ENCODE results near the gene RIC8B. TPM values are rescaled to one million over a fixed set of nuclear protein-coding genes. Genes with fewer than 3 reads are reported as not detected.

The RIC8B gene
- total RNA-seq, 4 donors from 2014 or later, result 10.5 to 19.5 (median 16.6) TPM

- H3K4me3 ChIP-seq, result no peak overlapping the region
- WGBS, 2 donors (ENCODE audit: low coverage in 1 of 2), result 90 to 93% methylated on average over 3 of the region's 3 CpGs
- no peaks in the 10 kb centered on the region for H3K27me3 ChIP-seq
- no peaks in the 10 kb centered on the region for H3K9me3 ChIP-seq
- no peak overlapping the region for H3K27ac ChIP-seq
- in situ Hi-C loops (cut with MboI; ENCODE audit: low pct_ligation_motif_present in 1 of 4, low pct_unique_long_range_greater_than_20kb in 1 of 4, low sequenced_read_pairs in 3 of 4) (no loop called here), intact Hi-C loops (cut with DNase I; ENCODE audit: low total_unique reads) (no loop called here)
- H3K4me1 ChIP-seq, result peaks cover 0 to 11% (median 2%) of the 10 kb centered on the region in 4 donors
- TF ChIP-seq, protein P1, sequence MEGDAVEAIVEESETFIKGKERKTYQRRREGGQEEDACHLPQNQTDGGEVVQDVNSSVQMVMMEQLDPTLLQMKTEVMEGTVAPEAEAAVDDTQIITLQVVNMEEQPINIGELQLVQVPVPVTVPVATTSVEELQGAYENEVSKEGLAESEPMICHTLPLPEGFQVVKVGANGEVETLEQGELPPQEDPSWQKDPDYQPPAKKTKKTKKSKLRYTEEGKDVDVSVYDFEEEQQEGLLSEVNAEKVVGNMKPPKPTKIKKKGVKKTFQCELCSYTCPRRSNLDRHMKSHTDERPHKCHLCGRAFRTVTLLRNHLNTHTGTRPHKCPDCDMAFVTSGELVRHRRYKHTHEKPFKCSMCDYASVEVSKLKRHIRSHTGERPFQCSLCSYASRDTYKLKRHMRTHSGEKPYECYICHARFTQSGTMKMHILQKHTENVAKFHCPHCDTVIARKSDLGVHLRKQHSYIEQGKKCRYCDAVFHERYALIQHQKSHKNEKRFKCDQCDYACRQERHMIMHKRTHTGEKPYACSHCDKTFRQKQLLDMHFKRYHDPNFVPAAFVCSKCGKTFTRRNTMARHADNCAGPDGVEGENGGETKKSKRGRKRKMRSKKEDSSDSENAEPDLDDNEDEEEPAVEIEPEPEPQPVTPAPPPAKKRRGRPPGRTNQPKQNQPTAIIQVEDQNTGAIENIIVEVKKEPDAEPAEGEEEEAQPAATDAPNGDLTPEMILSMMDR (IDR thresholded peaks at IDR 0.05), result no peak
- TF ChIP-seq POLR2A (IDR thresholded peaks at IDR 0.05) (no peak), EP300 (IDR thresholded peaks at IDR 0.05; ENCODE audit: low read depth) (no peak), POLR2AphosphoS5 (IDR thresholded peaks at IDR 0.05) (no peak)
- H3K36me3 ChIP-seq, result peaks cover 0 to 7% (median 2%) of the 10 kb centered on the region in 4 donors
- no peak for DNase-seq
Observed at GRCh38 chr12:106865683-106866082, 91.2 kb downstream of the RIC8B start.

- 83 to 87% methylated on average over 5 of the region's 5 CpGs for WGBS, 2 donors (ENCODE audit: low coverage in 1 of 2)
- Histone ChIP-seq H3K27me3 (no peaks in the 10 kb centered on the region), H3K4me3 (no peak overlapping the region), H3K36me3 (peaks cover 0 to under 1% (median 0%) of the 10 kb centered on the region in 4 donors), H3K27ac (no peak overlapping the region), H3K4me1 (peaks cover 0 to 11% (median 2%) of the 10 kb centered on the region in 4 donors), H3K9me3 (no peaks in the 10 kb centered on the region)
- in situ Hi-C loops (cut with MboI; ENCODE audit: low pct_ligation_motif_present in 1 of 4, low pct_unique_long_range_greater_than_20kb in 1 of 4, low sequenced_read_pairs in 3 of 4) (no loop called here), intact Hi-C loops (cut with DNase I; ENCODE audit: low total_unique reads) (no loop called here)
- no peak for DNase-seq
- TF ChIP-seq, protein P1 (IDR thresholded peaks at IDR 0.05), result no peak
- TF ChIP-seq POLR2A (IDR thresholded peaks at IDR 0.05) (no peak), EP300 (IDR thresholded peaks at IDR 0.05; ENCODE audit: low read depth) (no peak), POLR2AphosphoS5 (IDR thresholded peaks at IDR 0.05) (no peak)
Observed at GRCh38 chr12:106866426-106867080, 92.1 kb downstream of the RIC8B start.

DNA sequence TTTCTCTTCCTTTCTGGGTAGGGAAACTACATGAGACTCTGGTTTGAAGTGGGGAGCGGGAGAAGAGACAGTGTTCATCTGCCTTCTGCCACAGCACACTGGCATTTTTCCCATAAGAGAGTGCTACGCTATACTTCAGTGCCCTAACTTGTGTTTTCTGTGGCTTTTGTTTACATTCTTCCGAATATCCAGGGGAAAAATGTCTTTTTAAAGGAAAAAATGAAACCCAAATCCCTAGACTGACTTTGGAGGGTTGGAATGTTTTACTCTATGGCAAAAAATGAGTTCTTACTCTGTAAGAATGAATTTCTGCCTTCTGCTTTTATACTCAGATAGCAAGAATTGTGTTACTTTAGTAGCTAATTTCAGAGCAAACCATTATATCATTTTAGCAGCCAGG, 93.2 kb downstream of the RIC8B start:
- intact Hi-C loops (cut with DNase I; ENCODE audit: low total_unique reads), result no loop called here
- Histone ChIP-seq H3K9me3 (no peaks in the 10 kb centered on the region), H3K36me3 (no peaks in the 10 kb centered on the region), H3K4me3 (no peak overlapping the region), H3K4me1 (peaks cover 0 to 5% (median 2%) of the 10 kb centered on the region in 4 donors), H3K27ac (no peak overlapping the region), H3K27me3 (no peaks in the 10 kb centered on the region)
- in situ Hi-C loops (cut with MboI; ENCODE audit: low pct_ligation_motif_present in 1 of 4, low pct_unique_long_range_greater_than_20kb in 1 of 4, low sequenced_read_pairs in 3 of 4), result no loop called here
- WGBS, 2 donors (ENCODE audit: low coverage in 1 of 2), result 80 to 91% methylated on average over 3 of the region's 3 CpGs
- DNase-seq, result no peak
- TF ChIP-seq, protein P1 (IDR thresholded peaks at IDR 0.05), result no peak
- TF ChIP-seq POLR2A (IDR thresholded peaks at IDR 0.05) (no peak), POLR2AphosphoS5 (IDR thresholded peaks at IDR 0.05) (no peak), EP300 (IDR thresholded peaks at IDR 0.05; ENCODE audit: low read depth) (no peak)

GRCh38 chr12:106868982-106869700, 94.7 kb downstream of the RIC8B start:
- H3K4me1 ChIP-seq, result no peaks in the 10 kb centered on the region
- no peaks in the 10 kb centered on the region for H3K27me3 ChIP-seq
- H3K27ac ChIP-seq, result no peak overlapping the region
- in situ Hi-C loops (cut with MboI; ENCODE audit: low pct_ligation_motif_present in 1 of 4, low pct_unique_long_range_greater_than_20kb in 1 of 4, low sequenced_read_pairs in 3 of 4) (no loop called here), intact Hi-C loops (cut with DNase I; ENCODE audit: low total_unique reads) (no loop called here)
- DNase-seq, result no peak
- whole genome bisulfite sequencing, 2 donors (ENCODE audit: low coverage in 1 of 2), result 88 to 94% methylated on average over 9 to 10 of the region's 10 CpGs
- H3K36me3 ChIP-seq, result no peaks in the 10 kb centered on the region
- H3K4me3 ChIP-seq, result no peak overlapping the region
- no peak for TF ChIP-seq POLR2A (IDR thresholded peaks at IDR 0.05)
- H3K9me3 ChIP-seq, result no peaks in the 10 kb centered on the region

Measured in transverse colon (tissue), 4 donors.